HuH-7.5 (cell line): Measurements from ENCODE around the gene TNKS2.
A peak's percentile ranks its signal among the peaks of the same experiment; 100 is the strongest.
"Not testable (repeated sequence)": the region's sequence is repeated elsewhere in the genome, so short reads cannot be mapped to it uniquely, and the experiment has no call there.

Experiments used
- DNase-seq: peaks from one replicate; pipeline ENCODE4 v3.0.0; 2011; ENCODE audit warnings: low spot score

TNKS2 gene

GRCh38 chr10:91797874-91798648 is at the start of gene TNKS2:
Gene TNKS2, plus strand, starts transcription at chr10:91798426. Its CDS starts 265 bp downstream, at chr10:91798691.
- peak; percentile 81 for DNase-seq

- DNase-seq: not testable (repeated sequence)
Measured at GRCh38 chr10:91749592-91749991, 48.6 kb upstream of the TNKS2 start.

GRCh38 chr10:91756286-91756685 is 41.9 kb upstream of the TNKS2 start:
- DNase-seq: no peak

- DNase-seq: no peak
Measured at GRCh38 chr10:91758303-91759146, 39.7 kb upstream of the TNKS2 start.

- no peak for DNase-seq
Measured at GRCh38 chr10:91759581-91759986, 38.6 kb upstream of the TNKS2 start.

GRCh38 chr10:91761721-91762120 is 36.5 kb upstream of the TNKS2 start:
- DNase-seq: no peak

GRCh38 chr10:91762878-91763277 is 35.3 kb upstream of the TNKS2 start:
- DNase-seq: no peak

GRCh38 chr10:91766676-91767075 is 31.6 kb upstream of the TNKS2 start:
- DNase-seq: no peak

- no peak for DNase-seq
Measured at GRCh38 chr10:91768123-91768522, 30.1 kb upstream of the TNKS2 start.

- no peak for DNase-seq
Measured at GRCh38 chr10:91771907-91772306, 26.3 kb upstream of the TNKS2 start.

GRCh38 chr10:91772461-91772860 is 25.8 kb upstream of the TNKS2 start:
- DNase-seq: no peak

- no peak for DNase-seq
Measured at GRCh38 chr10:91772869-91773268, 25.4 kb upstream of the TNKS2 start.

GRCh38 chr10:91774571-91774970 is 23.7 kb upstream of the TNKS2 start:
- no peak for DNase-seq

GRCh38 chr10:91775731-91776130 is 22.5 kb upstream of the TNKS2 start:
- DNase-seq: no peak

- no peak for DNase-seq
Measured at GRCh38 chr10:91776266-91776665, 22.0 kb upstream of the TNKS2 start.

GRCh38 chr10:91778485-91778884 is 19.7 kb upstream of the TNKS2 start:
- DNase-seq: no peak

GRCh38 chr10:91779011-91779605 is 19.1 kb upstream of the TNKS2 start:
- no peak for DNase-seq

GRCh38 chr10:91782539-91782938 is 15.7 kb upstream of the TNKS2 start:
- no peak for DNase-seq

- DNase-seq: no peak
Measured at GRCh38 chr10:91785830-91786229, 12.4 kb upstream of the TNKS2 start.

GRCh38 chr10:91787258-91787657 is 11.0 kb upstream of the TNKS2 start:
- DNase-seq: no peak

- no peak for DNase-seq
Measured at GRCh38 chr10:91787810-91788209, 10.4 kb upstream of the TNKS2 start.

- no peak for DNase-seq
Measured at GRCh38 chr10:91788527-91788926, 9.7 kb upstream of the TNKS2 start.
